ENCODE results near the gene AP1M2. TPM values are rescaled to one million over a fixed set of nuclear protein-coding genes. Genes with fewer than 3 reads are reported as not detected.

Gene AP1M2
- total RNA-seq, 1 experiment from 2014 or later = 2.5 TPM

DNA sequence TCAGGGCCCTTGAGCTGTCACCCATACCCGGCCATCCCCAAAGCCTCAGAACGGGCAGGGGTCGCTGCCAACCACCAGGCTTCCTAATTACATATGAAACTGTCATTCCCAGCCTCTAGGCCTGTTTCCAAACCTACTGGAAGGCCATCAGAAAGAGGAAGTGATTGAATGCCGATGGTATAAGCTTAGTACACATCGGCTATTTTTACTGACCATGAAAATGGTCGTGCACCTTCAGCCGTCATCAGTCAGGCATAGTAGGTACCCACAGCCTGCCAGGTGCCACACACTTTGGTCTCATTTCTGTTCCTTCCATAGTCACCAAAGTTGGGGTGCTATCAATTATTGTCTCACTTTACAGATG lies 31.5 kb downstream of the AP1M2 start:
- Histone ChIP-seq H3K4me1 (ENCODE audit: insufficient read depth, low read length, poor library complexity, severe bottlenecking) (no peaks in the 10 kb centered on the region), H3K27me3 (replicated peaks; ENCODE audit: insufficient read depth, low read depth, low read length, poor library complexity) (no peaks in the 10 kb centered on the region), H3K27ac (ENCODE audit: low read depth, low read length, poor library complexity, severe bottlenecking) (no peak overlapping the region), H3K4me3 (ENCODE audit: low read depth, low read length, poor library complexity, severe bottlenecking) (no peak overlapping the region), H3K36me3 (ENCODE audit: insufficient read depth, low read length, poor library complexity, severe bottlenecking) (peaks cover 86% of the 10 kb centered on the region), H3K9me3 (ENCODE audit: low read depth, low read length, poor library complexity, severe bottlenecking) (no peaks in the 10 kb centered on the region)
- no TSS peak for BruUV-seq (replicated peaks)
- ChIA-PET CTCF (no interaction called here), POLR2A (ENCODE audit: low non-redundant PET) (no interaction called here)
- intact Hi-C loops (cut with micrococcal nuclease; ENCODE audit: unreplicated experiment) = no loop called here
- no peak for DNase-seq (ENCODE audit: low spot score)
- TF ChIP-seq EZH2 (IDR thresholded peaks at IDR 0.05; ENCODE audit: borderline replicate concordance, low read depth, low read length, poor library complexity, severe bottlenecking) = no peak
- TF ChIP-seq, protein P1, sequence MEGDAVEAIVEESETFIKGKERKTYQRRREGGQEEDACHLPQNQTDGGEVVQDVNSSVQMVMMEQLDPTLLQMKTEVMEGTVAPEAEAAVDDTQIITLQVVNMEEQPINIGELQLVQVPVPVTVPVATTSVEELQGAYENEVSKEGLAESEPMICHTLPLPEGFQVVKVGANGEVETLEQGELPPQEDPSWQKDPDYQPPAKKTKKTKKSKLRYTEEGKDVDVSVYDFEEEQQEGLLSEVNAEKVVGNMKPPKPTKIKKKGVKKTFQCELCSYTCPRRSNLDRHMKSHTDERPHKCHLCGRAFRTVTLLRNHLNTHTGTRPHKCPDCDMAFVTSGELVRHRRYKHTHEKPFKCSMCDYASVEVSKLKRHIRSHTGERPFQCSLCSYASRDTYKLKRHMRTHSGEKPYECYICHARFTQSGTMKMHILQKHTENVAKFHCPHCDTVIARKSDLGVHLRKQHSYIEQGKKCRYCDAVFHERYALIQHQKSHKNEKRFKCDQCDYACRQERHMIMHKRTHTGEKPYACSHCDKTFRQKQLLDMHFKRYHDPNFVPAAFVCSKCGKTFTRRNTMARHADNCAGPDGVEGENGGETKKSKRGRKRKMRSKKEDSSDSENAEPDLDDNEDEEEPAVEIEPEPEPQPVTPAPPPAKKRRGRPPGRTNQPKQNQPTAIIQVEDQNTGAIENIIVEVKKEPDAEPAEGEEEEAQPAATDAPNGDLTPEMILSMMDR (conservative IDR thresholded peaks at IDR 0.05; ENCODE audit: low read depth, low read length) = no peak

GRCh38 chr19:10554760-10555609 lies 32.1 kb downstream of the AP1M2 start:
- intact Hi-C loops (cut with micrococcal nuclease; ENCODE audit: unreplicated experiment) = no loop called here
- POLR2A ChIA-PET (ENCODE audit: low non-redundant PET) = no interaction called here

DNA sequence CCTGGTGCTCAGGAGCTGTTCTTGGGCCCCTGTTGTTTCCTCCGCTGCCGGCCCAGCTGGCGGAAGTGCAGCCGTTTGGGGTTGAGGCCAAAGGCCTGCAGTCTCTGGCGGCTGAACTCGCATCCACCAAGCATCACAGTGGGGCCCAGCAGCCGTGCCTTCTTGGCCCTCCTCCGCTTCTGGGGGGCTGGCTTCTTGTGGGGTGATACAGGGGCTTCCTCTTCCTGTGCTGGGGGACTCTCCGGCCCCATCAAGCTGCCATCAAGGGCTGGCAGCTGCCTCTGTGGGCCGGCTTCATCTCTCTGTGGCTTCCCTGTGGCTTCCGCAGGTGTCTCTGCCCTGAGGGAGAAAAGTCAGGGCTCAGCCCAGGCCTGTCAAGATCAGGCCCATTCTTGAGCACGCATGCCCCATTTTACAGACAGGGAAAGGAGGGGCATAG lies 33.1 kb downstream of the AP1M2 start:
- H3K4me1 ChIP-seq (ENCODE audit: insufficient read depth, low read length, poor library complexity, severe bottlenecking) = no peaks in the 10 kb centered on the region
- no peaks in the 10 kb centered on the region for H3K27me3 ChIP-seq (replicated peaks; ENCODE audit: insufficient read depth, low read depth, low read length, poor library complexity)
- H3K27ac ChIP-seq (ENCODE audit: low read depth, low read length, poor library complexity, severe bottlenecking) = no peak overlapping the region
- BruUV-seq (replicated peaks) = no TSS peak
- POLR2A ChIA-PET (ENCODE audit: low non-redundant PET) = no interaction called here
- H3K36me3 ChIP-seq (ENCODE audit: insufficient read depth, low read length, poor library complexity, severe bottlenecking) = peaks cover 80% of the 10 kb centered on the region
- H3K9me3 ChIP-seq (ENCODE audit: low read depth, low read length, poor library complexity, severe bottlenecking) = no peaks in the 10 kb centered on the region
- no peak for TF ChIP-seq EZH2 (IDR thresholded peaks at IDR 0.05; ENCODE audit: borderline replicate concordance, low read depth, low read length, poor library complexity, severe bottlenecking)
- TF ChIP-seq, protein P1 (conservative IDR thresholded peaks at IDR 0.05; ENCODE audit: low read depth, low read length) = no peak
- intact Hi-C loops (cut with micrococcal nuclease; ENCODE audit: unreplicated experiment) = no loop called here
- CTCF ChIA-PET = no interaction called here
- no peak for DNase-seq (ENCODE audit: low spot score)
- no peak overlapping the region for H3K4me3 ChIP-seq (ENCODE audit: low read depth, low read length, poor library complexity, severe bottlenecking)

More at GRCh38 chr19:10554760-10555609, 32.1 kb downstream of the AP1M2 start:
- no peak for TF ChIP-seq EZH2 (IDR thresholded peaks at IDR 0.05; ENCODE audit: borderline replicate concordance, low read depth, low read length, poor library complexity, severe bottlenecking)
- TF ChIP-seq, protein P1 (conservative IDR thresholded peaks at IDR 0.05; ENCODE audit: low read depth, low read length) = no peak
- BruUV-seq (replicated peaks) = no TSS peak
- DNase-seq (ENCODE audit: low spot score) = no peak
- no peaks in the 10 kb centered on the region for H3K27me3 ChIP-seq (replicated peaks; ENCODE audit: insufficient read depth, low read depth, low read length, poor library complexity)
- H3K4me1 ChIP-seq (ENCODE audit: insufficient read depth, low read length, poor library complexity, severe bottlenecking) = no peaks in the 10 kb centered on the region
- peaks cover 86% of the 10 kb centered on the region for H3K36me3 ChIP-seq (ENCODE audit: insufficient read depth, low read length, poor library complexity, severe bottlenecking)
- H3K9me3 ChIP-seq (ENCODE audit: low read depth, low read length, poor library complexity, severe bottlenecking) = no peaks in the 10 kb centered on the region
- CTCF ChIA-PET = no interaction called here
- H3K4me3 ChIP-seq (ENCODE audit: low read depth, low read length, poor library complexity, severe bottlenecking) = no peak overlapping the region
- no peak overlapping the region for H3K27ac ChIP-seq (ENCODE audit: low read depth, low read length, poor library complexity, severe bottlenecking)
